ENCODE measurements around the gene NDOR1.
"Not testable (repeated sequence)": the region's sequence is repeated elsewhere in the genome, so short reads cannot be mapped to it uniquely, and the experiment has no call there.

Gene NDOR1

DNA sequence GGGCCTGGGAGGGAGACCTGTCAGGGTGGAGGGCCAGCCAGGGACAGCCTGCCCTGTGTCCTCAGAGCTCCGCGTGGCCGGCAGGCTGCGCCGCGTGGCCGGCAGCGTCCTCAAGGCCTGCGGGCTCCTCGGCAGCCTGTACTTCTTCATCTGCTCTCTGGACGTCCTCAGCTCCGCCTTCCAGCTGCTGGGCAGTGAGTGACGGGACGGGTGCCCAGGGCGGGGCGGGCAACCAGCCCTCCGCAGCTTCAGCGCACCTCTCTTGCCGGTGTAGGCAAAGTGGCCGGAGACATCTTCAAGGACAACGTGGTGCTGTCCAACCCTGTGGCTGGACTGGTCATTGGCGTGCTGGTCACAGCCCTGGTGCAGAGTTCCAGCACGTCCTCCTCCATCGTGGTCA, 27.0 kb downstream of the NDOR1 start:
- DNase-seq (ENCODE audit: low read depth): no peak

DNA sequence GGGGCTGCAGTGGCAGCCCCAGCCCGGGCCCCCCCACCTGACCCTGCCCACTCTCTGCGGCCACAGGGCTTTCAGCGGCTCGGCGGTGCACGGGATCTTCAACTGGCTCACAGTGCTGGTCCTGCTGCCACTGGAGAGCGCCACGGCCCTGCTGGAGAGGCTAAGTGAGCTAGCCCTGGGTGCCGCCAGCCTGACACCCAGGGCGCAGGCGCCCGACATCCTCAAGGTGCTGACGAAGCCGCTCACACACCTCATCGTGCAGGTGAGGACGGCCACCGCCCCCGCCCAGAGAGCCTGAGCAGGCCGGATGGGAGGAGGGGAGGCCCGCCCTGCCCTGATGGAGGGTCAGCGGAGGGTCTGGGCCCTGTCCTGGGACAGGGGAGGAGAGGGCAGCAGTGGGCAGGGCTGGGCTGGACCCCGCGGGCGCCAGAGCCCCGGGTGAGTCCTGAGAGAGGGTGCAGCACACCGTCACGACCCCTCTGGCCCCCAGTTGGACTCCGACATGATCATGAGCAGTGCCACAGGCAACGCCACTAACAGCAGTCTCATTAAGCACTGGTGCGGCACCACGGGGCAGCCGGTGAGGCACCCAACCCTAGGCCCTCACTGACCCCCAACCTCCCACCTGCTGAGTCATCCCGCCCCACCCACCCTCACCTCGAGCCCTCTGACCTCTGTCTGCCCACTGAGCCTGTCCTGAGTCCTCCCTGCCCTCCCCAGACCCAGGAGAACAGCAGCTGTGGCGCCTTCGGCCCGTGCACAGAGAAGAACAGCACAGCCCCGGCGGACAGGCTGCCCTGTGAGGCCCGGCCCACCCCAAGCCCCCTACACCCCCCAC, 27.9 kb downstream of the NDOR1 start:
- DNase-seq (ENCODE audit: low read depth): no peak

DNA sequence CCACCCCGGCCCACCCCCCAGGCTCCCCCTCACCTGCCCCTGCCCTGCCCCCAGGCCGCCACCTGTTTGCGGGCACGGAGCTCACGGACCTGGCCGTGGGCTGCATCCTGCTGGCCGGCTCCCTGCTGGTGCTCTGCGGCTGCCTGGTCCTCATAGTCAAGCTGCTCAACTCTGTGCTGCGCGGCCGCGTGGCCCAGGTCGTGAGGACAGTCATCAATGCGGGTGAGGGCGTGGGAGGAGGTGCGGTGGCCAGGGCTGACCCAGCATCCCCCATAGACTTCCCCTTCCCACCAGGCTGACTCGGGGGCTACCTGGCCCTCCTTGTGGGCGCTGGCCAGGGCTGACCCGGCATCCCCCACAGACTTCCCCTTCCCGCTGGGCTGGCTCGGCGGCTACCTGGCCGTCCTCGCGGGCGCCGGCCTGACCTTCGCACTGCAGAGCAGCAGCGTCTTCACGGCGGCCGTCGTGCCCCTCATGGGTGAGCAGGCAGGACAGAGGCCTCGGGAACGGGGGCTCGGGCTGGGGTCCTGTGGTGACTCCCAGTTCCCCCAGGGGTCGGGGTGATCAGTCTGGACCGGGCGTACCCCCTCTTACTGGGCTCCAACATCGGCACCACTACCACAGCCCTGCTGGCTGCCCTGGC, 28.7 kb downstream of the NDOR1 start:
- no peak for DNase-seq (ENCODE audit: low read depth)

DNA sequence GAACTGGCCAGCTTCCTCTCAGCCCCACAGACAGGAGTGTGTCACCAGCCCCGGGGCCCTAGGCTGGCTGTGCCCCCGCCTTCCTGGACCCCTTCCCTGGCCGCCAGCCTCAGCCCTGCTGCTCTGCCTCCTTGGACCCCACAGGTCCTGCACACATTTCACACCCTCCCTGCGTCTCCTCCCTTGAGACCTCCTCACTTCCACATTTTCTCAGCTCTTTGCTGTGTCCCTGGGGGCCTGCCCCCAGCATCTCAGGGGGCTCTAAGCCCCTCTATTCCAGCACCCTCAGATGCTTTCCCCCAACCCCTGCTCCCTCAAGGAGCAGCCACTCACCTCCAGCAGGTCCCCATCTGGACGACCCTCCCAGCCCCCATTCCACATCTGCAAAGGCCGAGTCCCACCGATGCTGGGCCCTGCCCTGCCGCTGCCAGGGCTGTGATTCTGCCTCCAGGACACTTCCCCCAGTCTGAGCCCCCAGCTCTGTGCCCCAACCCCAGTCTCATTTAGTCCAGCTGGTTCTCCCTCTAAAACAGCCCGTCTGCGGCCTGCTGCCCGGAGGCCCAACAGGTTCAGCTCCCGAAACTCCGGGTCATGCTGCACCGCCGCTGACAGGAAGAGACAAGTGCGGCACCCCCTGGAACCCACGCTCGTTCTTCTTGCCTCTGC, 29.4 kb downstream of the NDOR1 start:
- no peak for DNase-seq (ENCODE audit: low read depth)

DNA sequence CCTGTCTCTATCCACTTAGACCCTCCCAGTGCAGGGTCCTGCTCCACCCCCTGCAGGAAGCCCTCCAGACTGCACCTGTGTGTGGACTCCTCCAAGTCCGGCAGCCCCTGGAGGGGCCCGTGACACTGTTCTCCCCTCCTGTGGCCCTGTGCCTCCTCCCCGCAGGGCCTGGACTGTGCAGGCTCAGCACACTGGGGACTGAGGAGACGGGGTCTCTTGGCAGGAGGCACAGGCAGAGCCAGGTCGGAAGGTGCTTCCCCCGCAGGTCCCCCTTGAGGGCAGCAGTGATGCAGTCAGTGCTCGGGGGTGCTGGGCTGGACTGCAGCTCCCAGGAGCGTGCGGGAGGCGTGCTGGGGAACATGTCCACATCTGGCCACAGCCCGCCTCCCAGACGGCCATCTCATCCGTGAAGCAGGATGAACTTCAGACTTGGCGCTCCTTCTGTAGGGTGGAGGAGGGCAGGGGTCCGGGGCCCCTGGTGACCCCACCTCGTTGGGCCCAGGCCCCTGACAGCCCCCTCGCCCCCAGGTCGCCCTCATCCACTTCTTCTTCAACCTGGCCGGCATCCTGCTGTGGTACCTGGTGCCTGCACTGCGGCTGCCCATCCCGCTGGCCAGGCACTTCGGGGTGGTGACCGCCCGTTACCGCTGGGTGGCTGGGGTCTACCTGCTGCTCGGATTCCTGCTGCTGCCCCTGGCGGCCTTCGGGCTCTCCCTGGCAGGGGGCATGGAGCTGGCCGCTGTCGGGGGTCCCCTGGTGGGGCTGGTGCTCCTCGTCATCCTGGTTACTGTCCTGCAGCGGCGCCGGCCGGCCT, 30.1 kb downstream of the NDOR1 start:
- DNase-seq (ENCODE audit: low read depth): no peak

DNA sequence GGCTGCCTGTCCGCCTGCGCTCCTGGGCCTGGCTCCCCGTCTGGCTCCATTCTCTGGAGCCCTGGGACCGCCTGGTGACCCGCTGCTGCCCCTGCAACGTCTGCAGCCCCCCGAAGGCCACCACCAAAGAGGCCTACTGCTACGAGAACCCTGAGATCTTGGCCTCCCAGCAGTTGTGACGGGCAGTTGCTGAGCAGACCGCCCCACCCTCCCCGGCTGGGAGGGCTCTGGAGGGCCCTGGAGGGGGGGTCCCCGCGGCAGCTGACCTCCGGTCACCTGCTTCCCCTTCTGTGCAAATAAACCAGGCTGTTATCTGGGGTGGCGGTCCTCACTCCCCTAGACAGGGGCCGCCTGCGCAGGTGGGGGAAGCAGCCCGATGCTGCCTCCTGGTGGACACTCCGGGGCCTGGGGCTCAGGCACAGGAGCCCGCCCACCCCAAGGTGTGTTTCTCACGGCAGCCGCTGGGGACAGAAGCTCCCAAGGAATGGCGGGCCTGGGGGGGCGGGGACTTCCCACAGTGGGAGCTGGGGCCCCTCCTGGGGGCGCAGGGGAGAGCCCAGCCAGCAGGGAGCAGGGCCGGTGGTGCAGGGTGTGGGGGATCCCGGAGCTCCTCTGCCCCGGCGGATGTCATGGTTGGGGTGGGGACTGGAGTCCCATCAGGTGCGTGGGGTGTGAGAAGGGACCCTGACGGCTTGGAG, 30.9 kb downstream of the NDOR1 start:
- peak; percentile 86 for DNase-seq (ENCODE audit: low read depth)

DNA sequence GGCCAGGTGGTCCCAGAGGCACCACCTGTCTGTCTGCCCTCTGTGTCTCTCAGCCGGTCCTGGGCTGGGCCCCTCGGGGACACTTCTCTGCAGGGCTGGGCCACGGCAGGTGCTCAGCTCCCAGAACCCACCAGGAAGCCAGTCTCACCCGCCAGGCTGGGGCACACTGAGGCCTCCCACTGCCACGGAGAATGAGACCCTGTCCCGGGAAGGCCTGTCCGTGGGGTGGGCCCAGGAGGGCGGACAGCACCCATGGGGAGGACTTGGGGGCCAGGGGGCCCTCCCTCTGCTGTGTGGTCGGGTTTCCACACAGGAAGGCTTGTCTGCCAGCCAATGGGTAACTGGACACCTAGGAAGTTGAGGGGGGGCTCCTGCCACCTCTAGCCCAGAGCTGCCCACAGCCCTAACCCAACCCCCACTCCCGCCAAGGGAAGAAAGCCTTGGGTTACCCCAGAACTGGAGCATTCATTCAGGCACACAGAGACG, 31.5 kb downstream of the NDOR1 start:
- no peak for DNase-seq (ENCODE audit: low read depth)

DNA sequence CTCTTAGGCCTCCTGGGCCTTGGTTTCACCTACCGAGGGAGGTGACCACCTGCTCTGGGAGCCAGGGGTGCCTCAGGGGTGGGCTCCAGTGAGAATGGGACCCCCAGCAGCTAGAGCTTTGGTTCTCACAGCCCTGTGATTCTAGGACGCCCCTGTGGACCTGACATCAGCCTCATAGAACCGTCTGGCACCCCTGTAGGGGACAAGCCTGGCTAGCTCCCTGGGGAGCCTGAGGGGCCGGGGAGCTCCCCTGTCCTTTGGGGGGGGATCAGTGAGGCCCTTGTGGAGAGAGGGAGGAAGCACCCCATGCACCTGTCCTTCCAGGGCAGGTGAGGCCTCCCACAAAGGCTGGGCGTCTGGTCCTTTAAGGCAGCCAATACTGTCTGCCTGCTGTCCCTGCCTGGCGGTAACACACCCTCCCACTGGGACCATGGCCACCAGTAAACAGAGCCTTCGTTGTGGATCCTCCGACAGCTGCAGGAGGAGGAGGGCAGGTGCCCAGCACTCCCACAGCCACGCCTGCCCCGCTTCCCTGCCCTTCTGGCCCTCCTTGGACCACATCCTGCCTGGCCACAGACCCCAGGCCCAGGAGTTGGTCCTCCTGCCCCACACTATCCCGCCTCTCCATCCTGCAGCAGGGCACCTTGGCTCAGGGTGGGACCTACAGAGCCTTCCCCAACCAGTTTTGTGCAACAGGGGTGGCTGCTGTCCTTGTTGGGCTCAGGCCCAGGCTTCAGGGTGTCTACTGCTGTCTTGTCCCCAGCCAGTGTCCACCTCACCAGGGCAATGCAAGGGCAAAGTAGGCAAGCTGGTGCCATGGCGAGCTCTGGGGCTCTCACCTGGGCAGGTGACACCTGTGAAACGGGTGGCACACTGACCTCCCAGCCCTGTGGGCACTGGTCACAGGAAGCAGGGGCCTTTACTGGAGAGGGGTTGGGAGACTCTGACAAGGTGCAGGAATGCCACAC, 32.5 kb downstream of the NDOR1 start:
- DNase-seq (ENCODE audit: low read depth): no peak

DNA sequence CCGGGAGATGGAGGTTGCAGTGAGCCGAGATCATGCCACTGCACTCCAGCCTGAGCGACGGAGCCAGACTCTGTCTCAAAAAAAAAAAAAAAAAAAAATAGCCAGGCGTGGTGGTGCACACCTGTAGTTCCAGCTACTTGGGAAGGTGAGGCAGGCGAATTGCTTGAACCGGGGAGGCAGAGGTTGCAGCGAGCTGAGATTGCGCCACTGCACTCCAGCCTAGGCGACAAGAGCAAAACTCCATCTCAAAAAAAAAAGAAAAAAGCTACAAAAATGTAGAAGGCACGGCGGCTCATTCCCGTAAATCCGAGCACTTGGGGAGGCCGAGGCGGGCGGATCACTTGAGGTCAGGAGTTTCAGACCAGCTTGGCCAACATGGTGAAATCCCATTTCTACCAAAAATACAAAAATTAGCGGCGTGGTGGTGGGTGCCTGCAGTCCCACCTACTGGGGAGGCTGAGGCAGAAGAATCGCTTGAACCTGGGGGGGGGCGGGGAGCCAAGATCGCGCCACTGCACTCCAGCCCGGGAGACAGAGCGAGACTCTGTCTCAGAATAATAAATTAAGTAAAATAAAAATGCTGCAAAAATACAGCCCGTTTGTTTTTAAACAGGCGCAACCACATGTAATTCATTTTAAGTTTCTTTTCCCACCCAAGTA, 34.2 kb downstream of the NDOR1 start:
- not testable (repeated sequence) for DNase-seq (ENCODE audit: low read depth)

DNA sequence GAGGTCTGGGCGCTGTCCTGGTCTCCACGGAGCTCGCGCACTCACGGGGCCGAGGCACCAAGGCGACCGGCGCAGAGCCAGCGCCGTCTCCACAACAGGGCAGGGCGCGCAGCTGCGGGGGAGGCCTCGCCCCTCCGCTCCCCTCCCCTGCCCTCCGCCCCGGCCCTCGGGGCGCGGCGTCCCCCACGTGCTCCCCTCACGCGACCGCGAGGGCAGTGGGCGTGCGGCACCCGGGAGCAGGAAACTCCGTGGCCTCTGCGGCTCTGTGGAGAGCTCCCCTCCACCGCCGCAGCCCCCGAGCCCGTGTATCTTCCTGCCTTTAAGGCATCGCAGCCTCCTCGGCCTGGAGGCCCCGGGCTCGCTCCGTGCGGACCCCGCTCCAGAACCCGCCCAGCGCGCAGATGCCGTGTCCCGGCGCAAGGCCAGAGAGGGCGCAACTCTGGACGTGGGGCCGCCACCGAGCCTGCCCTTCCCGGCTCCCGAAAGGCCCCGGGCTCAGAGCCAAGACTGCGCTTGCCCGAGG, 34.9 kb downstream of the NDOR1 start:
- DNase-seq (ENCODE audit: low read depth): peak; percentile 60

DNA sequence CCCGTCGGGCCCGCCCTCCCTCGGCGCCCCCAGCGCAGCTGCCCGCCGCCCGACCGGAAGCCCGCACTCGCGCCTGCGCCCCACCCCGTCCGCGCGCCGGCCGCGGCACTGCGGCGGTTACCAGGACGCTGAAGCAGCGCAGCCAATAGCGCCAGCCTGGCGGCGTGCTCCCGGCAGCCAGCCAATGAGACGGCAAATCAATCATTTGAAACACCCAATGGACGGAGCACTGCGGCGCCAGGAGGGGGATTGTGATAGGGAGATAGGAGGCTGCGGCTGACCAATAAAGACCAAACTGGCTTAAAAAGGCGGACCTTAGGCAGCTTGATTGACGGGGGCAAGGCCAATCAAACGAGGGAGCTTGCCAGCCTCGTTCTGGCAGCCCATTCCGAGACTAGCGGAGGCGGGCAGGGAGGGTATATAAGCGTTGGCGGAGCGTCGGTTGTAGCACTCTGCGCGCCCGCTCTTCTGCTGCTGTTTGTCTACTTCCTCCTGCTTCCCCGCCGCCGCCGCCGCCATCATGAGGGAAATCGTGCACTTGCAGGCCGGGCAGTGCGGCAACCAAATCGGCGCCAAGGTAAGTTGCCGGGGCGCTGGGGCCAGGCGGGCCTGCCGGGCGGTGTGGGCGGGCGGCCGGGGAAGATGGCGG, 35.5 kb downstream of the NDOR1 start, which contains the start of gene TUBB4B:
Gene TUBB4B, plus strand, starts transcription at position 447 of the 649 bp plus-strand sequence. Its CDS starts 74 bp downstream, at position 521.
- peak; percentile 95 for DNase-seq (ENCODE audit: low read depth)

DNA sequence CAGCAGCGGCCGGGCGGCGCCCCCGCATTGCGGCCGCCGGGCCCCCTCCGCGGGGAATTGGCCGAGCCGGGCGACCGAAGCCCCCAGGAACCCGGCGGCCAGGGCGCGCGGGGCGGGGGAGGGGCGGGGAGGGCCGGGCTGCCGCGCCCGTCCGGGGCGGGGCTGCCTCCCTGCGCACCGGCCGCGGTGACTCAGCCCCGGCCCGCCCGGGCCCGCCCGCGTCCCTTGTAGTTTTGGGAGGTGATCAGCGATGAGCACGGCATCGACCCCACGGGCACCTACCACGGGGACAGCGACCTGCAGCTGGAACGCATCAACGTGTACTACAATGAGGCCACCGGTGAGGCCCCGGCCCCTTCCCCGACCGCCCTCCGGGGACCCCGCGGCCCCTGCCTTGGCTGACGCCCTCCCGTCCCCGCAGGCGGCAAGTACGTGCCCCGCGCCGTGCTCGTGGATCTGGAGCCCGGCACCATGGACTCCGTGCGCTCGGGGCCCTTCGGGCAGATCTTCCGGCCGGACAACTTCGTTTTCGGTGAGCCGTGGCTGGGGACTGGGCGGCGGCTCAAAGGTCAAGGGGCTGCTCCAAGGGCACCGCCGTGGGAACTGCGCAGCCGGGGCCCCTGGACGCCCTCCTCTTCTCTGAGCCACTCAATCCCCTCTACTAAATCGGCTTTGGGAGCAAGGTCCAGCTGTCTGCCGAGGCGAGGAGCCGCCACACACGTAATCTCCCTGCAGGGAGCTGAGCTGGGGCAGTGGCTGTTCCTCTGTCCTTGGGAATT, 36.2 kb downstream of the NDOR1 start:
- peak; percentile 56 for DNase-seq (ENCODE audit: low read depth)

DNA sequence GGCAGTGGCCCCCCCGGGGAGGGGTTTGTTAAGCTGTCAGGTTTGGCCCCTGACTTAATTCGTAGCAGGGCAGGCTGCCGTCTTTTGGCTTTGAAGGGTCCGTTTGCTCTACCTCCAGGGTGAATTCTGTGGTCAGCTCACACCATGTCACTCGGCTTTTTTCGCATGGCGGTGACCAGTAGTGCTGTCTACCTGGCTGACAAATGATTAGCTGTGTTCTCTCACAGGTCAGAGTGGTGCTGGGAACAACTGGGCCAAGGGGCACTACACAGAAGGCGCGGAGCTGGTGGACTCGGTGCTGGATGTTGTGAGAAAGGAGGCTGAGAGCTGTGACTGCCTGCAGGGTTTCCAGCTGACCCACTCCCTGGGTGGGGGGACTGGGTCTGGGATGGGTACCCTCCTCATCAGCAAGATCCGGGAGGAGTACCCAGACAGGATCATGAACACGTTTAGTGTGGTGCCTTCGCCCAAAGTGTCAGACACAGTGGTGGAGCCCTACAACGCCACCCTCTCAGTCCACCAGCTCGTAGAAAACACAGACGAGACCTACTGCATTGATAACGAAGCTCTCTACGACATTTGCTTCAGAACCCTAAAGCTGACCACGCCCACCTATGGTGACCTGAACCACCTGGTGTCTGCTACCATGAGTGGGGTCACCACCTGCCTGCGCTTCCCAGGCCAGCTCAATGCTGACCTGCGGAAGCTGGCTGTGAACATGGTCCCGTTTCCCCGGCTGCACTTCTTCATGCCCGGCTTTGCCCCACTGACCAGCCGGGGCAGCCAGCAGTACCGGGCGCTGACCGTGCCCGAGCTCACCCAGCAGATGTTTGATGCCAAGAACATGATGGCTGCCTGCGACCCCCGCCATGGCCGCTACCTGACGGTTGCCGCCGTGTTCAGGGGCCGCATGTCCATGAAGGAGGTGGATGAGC, 37.0 kb downstream of the NDOR1 start:
- DNase-seq (ENCODE audit: low read depth): no peak

DNA sequence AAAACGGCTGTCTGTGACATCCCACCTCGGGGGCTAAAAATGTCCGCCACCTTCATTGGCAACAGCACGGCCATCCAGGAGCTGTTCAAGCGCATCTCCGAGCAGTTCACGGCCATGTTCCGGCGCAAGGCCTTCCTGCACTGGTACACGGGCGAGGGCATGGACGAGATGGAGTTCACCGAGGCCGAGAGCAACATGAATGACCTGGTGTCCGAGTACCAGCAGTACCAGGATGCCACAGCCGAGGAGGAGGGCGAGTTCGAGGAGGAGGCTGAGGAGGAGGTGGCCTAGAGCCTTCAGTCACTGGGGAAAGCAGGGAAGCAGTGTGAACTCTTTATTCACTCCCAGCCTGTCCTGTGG, 37.7 kb downstream of the NDOR1 start:
- DNase-seq (ENCODE audit: low read depth): not testable (repeated sequence)

DNA sequence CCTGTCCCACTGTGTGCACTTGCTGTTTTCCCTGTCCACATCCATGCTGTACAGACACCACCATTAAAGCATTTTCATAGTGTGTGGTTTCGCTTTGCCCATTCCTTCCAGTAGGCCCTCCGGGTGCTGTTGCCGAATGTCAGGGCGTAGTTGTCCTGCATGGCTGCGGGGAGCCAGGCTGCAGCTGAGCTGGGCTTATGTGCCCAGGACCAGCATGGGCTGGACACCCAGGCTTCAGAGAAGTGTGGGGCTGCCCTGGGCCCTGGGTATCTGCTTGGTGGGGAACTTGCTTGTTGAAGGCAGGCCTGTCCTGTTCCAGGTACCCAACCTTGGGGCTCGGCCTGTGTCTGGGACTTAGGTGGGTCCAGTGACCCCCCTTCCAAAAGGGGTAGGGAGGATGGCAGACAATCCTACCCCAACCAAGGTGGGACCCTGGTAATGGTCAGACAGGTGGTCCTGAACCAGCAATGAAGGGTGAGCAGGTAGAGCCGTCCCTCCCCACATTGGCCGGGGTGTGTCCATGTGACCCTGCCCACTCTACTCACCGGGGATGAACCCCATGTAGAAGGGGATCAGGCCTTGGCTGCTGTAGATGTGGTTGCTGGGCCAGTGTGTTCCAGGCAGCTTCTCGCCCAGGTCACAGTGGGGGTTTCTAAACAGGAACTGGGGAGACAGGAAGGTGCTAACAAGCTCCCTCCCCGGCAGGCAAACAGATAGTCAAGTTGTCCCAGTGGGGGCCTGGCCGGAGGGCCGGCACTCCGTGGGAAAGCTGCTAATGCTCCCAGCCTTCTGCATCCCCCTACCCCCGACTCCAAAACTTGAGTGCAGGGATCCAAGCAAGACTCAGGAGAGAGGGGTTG, 38.4 kb downstream of the NDOR1 start:
- DNase-seq (ENCODE audit: low read depth): no peak
